K562 (cell line): ENCODE data around the gene MAGEB18. TPM values are rescaled to one million over a fixed set of nuclear protein-coding genes. Genes with fewer than 3 reads are reported as not detected.

Experiments
- ATAC-seq: fragments of 200-7000 bp; cut with Tn5 transposase; 3 replicates; pipeline ENCODE4 v1.9.1; 2020; ENCODE audit warnings: moderate library complexity
- Bru-seq: library from RNA; stranded (reverse); fragments of 400-500 nt; gene quantifications from one replicate; lab custom pipeline; 2021; lab: Mats Ljungman, UMichigan
- BruChase-seq, 2 experiments: library from RNA; stranded (reverse); fragments of 400-500 nt; gene quantifications; one replicate each; lab custom pipeline; 2021; lab: Mats Ljungman, UMichigan
- BruUV-seq: library from RNA; stranded (reverse); fragments of 400-500 nt; replicated peaks from 2 replicates; lab custom pipeline; 2021; lab: Mats Ljungman, UMichigan
- CTCF ChIA-PET: fragments of 300-600 bp; formaldehyde crosslinking; extraction: SDS; loops from one replicate; lab custom pipeline; 2021; ENCODE audit warnings: low intra/inter-chr PET ratio; lab: Yijun Ruan, JAX
- POLR2A ChIA-PET: fragments of 300-600, 350-650 bp; sonication (Branson Sonifier 250); formaldehyde crosslinking; extraction: SDS; loops from one replicate; lab custom pipeline; 2021; ENCODE audit warnings: antibody characterized with exemption, inconsistent platforms; lab: Yijun Ruan, JAX
- DNase-seq, 4 experiments: peaks; one replicate each; pipeline versions ENCODE4 v3.0.0 to v3.0.0-alpha.2; 2011 to 2018; ENCODE audit warnings: low spot score in 3 of 4, mixed read lengths in 3 of 4; ENCODE audit errors: extremely low read depth in 1 of 4
- FAIRE-seq: peaks from 2 replicates; lab custom pipeline; 2011; peaks lifted over from hg19 to GRCh38; lab: Jason Lieb, UNC
- H2AFZ ChIP-seq: 2 replicates; pipeline ENCODE4 v1.6.0; 2011; ENCODE audit warnings: low read depth, low read length, control low read depth, inconsistent platforms
- H3K27ac ChIP-seq: fragments of 200-600 bp; 3 replicates; pipeline ENCODE4 v1.8.0; 2011; ENCODE audit warnings: low read depth, mild to moderate bottlenecking, control low read depth, inconsistent platforms, low read length, moderate library complexity, mixed read lengths; ENCODE audit errors: extremely low read depth
- H3K27me3 ChIP-seq, 2 experiments: fragments of 300-600 bp in 1 of 2; 2 replicates in 1 of 2; 3 replicates in 1 of 2; pipeline versions ENCODE4 v1.6.0 to v1.8.0; 2011; ENCODE audit warnings: inconsistent platforms in 2 of 2, low read length in 2 of 2, mild to moderate bottlenecking in 1 of 2, mixed read lengths in 1 of 2, moderate library complexity in 1 of 2; ENCODE audit not compliant: control insufficient read depth in 2 of 2, insufficient read depth in 2 of 2
- H3K36me3 ChIP-seq: fragments of 300-600 bp; 3 replicates; pipeline ENCODE4 v1.8.0; 2011; ENCODE audit warnings: mild to moderate bottlenecking, low read length, inconsistent platforms; ENCODE audit not compliant: control insufficient read depth, insufficient read depth
- H3K4me1 ChIP-seq, 2 experiments: fragments of 200-600 bp in 1 of 2; replicated peaks in 1 of 2; 2 replicates in 1 of 2; 3 replicates in 1 of 2; pipeline versions ENCODE4 v1.5.1 to v1.8.0; 2011; ENCODE audit warnings: inconsistent platforms in 2 of 2, low read length in 2 of 2, mild to moderate bottlenecking in 1 of 2, mixed read lengths in 1 of 2, moderate library complexity in 1 of 2; ENCODE audit not compliant: control insufficient read depth in 2 of 2, insufficient read depth in 2 of 2
- H3K4me2 ChIP-seq: 2 replicates; pipeline ENCODE4 v1.6.1; 2011; ENCODE audit warnings: low read length, control low read depth, inconsistent platforms, mixed read lengths; ENCODE audit not compliant: insufficient read depth
- H3K4me3 ChIP-seq: fragments of 200-600 bp; sonication (generic), shearing (Covaris generic); 2 replicates; pipeline ENCODE4 v1.5.1; 2016; ENCODE audit warnings: control low read depth, inconsistent platforms
- H3K79me2 ChIP-seq: fragments of 200-600 bp; 3 replicates; pipeline ENCODE4 v1.8.0; 2011; ENCODE audit warnings: low read length, inconsistent platforms; ENCODE audit not compliant: control insufficient read depth, insufficient read depth
- H3K9ac ChIP-seq, 2 experiments: 2 replicates each; pipeline versions ENCODE4 v1.6.0 to v1.6.1; 2011; ENCODE audit warnings: low read depth in 2 of 2, low read length in 2 of 2, control low read depth in 1 of 2, inconsistent platforms in 1 of 2, mild to moderate bottlenecking in 1 of 2, mixed read lengths in 1 of 2; ENCODE audit not compliant: insufficient read depth in 1 of 2
- H3K9me1 ChIP-seq: one replicate; pipeline ENCODE4 v1.6.0; 2011; ENCODE audit warnings: inconsistent platforms, mild to moderate bottlenecking, low read length, moderate library complexity; ENCODE audit not compliant: control insufficient read depth, insufficient read depth
- H3K9me3 ChIP-seq: replicated peaks from 2 replicates; pipeline ENCODE4 v1.5.1; 2011; ENCODE audit warnings: low read depth, low read length, inconsistent platforms; ENCODE audit not compliant: control insufficient read depth, insufficient read depth
- H4K20me1 ChIP-seq: replicated peaks from 2 replicates; pipeline ENCODE4 v1.6.1; 2011; ENCODE audit warnings: low read length, inconsistent platforms, mixed read lengths; ENCODE audit not compliant: control insufficient read depth, insufficient read depth
- CCAR2 ChIP-seq: fragments of 200-400 bp; formaldehyde crosslinking; IDR thresholded peaks from 2 replicates; pipeline ENCODE4 v1.6.1; 2017; ENCODE audit warnings: mild to moderate bottlenecking, low read depth, low read length
- CXXC5 ChIP-seq: fragments of 250-450 bp; sonication (Bioruptor Pico); IDR thresholded peaks from 2 replicates; pipeline ENCODE4 v1.8.0; 2022; ENCODE audit warnings: inconsistent platforms, mild to moderate bottlenecking, moderate library complexity
- HDAC1 ChIP-seq, 2 experiments: fragments of 450-650 bp; IDR thresholded peaks; 2 replicates each; pipeline ENCODE4 v1.6.1; 2016 to 2017; ENCODE audit warnings: inconsistent platforms in 1 of 2, mild to moderate bottlenecking in 1 of 2, moderate library complexity in 1 of 2
- HDGF ChIP-seq: fragments of 450-650 bp; IDR thresholded peaks from 2 replicates; pipeline ENCODE4 v1.6.1; 2016
- HNRNPK ChIP-seq: fragments of 200-400 bp; formaldehyde crosslinking; IDR thresholded peaks from one replicate; pipeline ENCODE4 v1.6.1; 2018; ENCODE audit warnings: mild to moderate bottlenecking, low read depth, low read length; ENCODE audit not compliant: poor library complexity, severe bottlenecking
- NR1H2 ChIP-seq: sonication (generic); formaldehyde crosslinking; IDR thresholded peaks from 2 replicates; pipeline ENCODE4 v1.4.0; 2020; ENCODE audit warnings: mild to moderate bottlenecking, missing genetic modification reagents
- ZFP1 ChIP-seq: fragments of 450-650 bp; formaldehyde crosslinking; IDR thresholded peaks from 2 replicates; pipeline ENCODE4 v1.4.0; 2020; ENCODE audit warnings: mild to moderate bottlenecking, mixed read lengths
- ZNF347 ChIP-seq: fragments of 450-650 bp; formaldehyde crosslinking; IDR thresholded peaks from 2 replicates; pipeline ENCODE4 v1.4.0; 2020; ENCODE audit warnings: low read depth, mild to moderate bottlenecking, moderate library complexity
- WGBS: fragments of 100-300 bp; shearing (Covaris generic); methylation state at CpG from one replicate; pipeline ENCODE4 v1.1.6; 2016; ENCODE audit warnings: low coverage, mixed read lengths; ENCODE audit not compliant: insufficient coverage; ENCODE audit errors: missing lambda C conversion rate; 5-methylcytosine and 5-hydroxymethylcytosine counted together
- in situ Hi-C: fragments of 300-500 bp; cut with MboI; formaldehyde crosslinking; loops from 4 replicates; pipeline ENCODE4 v1.15.0; 2018; ENCODE audit warnings: inconsistent platforms, mixed read lengths
- intact Hi-C: fragments of 100-400 bp; cut with micrococcal nuclease; formaldehyde crosslinking; loops from 2 replicates; pipeline ENCODE4 v1.14.2; 2022
- long read RNA-seq, 3 experiments: library from polyadenylated mRNA in 2 of 3; library from RNA in 1 of 3; unstranded in 2 of 3; stranded (forward) in 1 of 3; transcript quantifications; one replicate each; pipeline ENCODE4 v2.0.0, GENCODE V29; 2019 to 2022
- polyA minus RNA-seq, 3 experiments: library from RNA; depleted of rRNA, polyadenylated mRNA; stranded (reverse); fragments of >200 nt; gene quantifications; 2 replicates each; pipeline ENCODE4 v1.2.3, GENCODE V29; 2011
- polyA plus RNA-seq, 8 experiments: library from polyadenylated mRNA; depleted of rRNA in 4 of 8; stranded (reverse) in 5 of 8; unstranded in 3 of 8; fragments of >200 nt; fragmentation: Nextera tagmentation in 2 of 8; fragmentation: Illumina TruSeq in 1 of 8; extraction: Ambion mirVana in 2 of 8; extraction: Trizol in 1 of 8; gene quantifications; 2 replicates each; pipeline versions ENCODE4 v1.2.1 to v1.2.3, GENCODE V29; 2011 to 2014; ENCODE audit warnings: inconsistent platforms in 1 of 8, missing spikeins in 1 of 8
- total RNA-seq, 7 experiments: library from RNA; depleted of rRNA in 6 of 7; stranded (reverse); fragments of >200 nt in 6 of 7; fragmentation: Illumina TruSeq in 2 of 7; extraction: Trizol in 2 of 7; gene quantifications; 2 replicates each; pipeline versions ENCODE4 v1.2.1 to v1.2.3, GENCODE V29; 2011 to 2021; ENCODE audit warnings: low replicate concordance in 1 of 7
- TF ChIP-seq, protein P1 (sequence below): sonication (generic); formaldehyde crosslinking; IDR thresholded peaks from 2 replicates; pipeline ENCODE4 v1.8.1; 2022; ENCODE audit warnings: missing genetic modification reagents
- TF ChIP-seq, protein P2 (sequence below): IDR thresholded peaks from 2 replicates; pipeline ENCODE4 v1.6.1; 2011; ENCODE audit not compliant: insufficient read length; ENCODE audit errors: extremely low read depth
- TF ChIP-seq, protein P3 (sequence below), 3 experiments: IDR thresholded peaks in 2 of 3; conservative IDR thresholded peaks in 1 of 3; 2 replicates each; pipeline ENCODE4 v1.5.1; 2011 to 2012; ENCODE audit warnings: low read length in 3 of 3, mild to moderate bottlenecking in 3 of 3, control low read depth in 2 of 3, improper control_type of control experiment in 1 of 3, inconsistent platforms in 1 of 3, low read depth in 1 of 3, mixed read lengths in 1 of 3, moderate library complexity in 1 of 3; ENCODE audit not compliant: insufficient read depth in 2 of 3

The MAGEB18 gene
- not detected in 2 replicates for total RNA-seq (2011; cell fraction: chromatin; rRNA removed; ENCODE audit: low replicate concordance)
- total RNA-seq (2011; cell fraction: nucleolus; rRNA removed) = not detected in 2 replicates
- not detected in 2 replicates for total RNA-seq (2011; cell fraction: nucleoplasm; rRNA removed)
- total RNA-seq (2014; rRNA removed) (not detected in 2 replicates), total RNA-seq (2014; rRNA removed; fragmentation: Illumina TruSeq; extraction: Trizol) (not detected in 2 replicates), total RNA-seq (2015; rRNA removed; fragmentation: Illumina TruSeq; extraction: Trizol) (not detected in 2 replicates), total RNA-seq (2021) (not detected in 2 replicates), polyA plus RNA-seq (2011; rRNA removed) (not detected in 2 replicates), polyA plus RNA-seq (2014; fragmentation: Illumina TruSeq; extraction: Trizol) (not detected in 2 replicates), polyA plus RNA-seq (2014; fragmentation: Nextera tagmentation; extraction: Ambion mirVana) (not detected), polyA plus RNA-seq (2014; rRNA removed) (not detected in 2 replicates), polyA minus RNA-seq (2011; rRNA and poly(A)+ RNA removed) (not detected in 2 replicates), Bru-seq, nascent RNA (not detected), BruChase-seq, experiment 1, labeled RNA remaining after a 2-hour chase (not detected), BruChase-seq, experiment 2, labeled RNA remaining after a 6-hour chase (not detected)
- polyA plus RNA-seq (2011; cell fraction: cytosol; rRNA removed) = not detected in 2 replicates
- not detected in 2 replicates for polyA plus RNA-seq (2011; cell fraction: nucleus; rRNA removed)
- 0.10 TPM in 1 of 2 replicates, not detected in the other for polyA plus RNA-seq (2012)
- not detected in 2 replicates for polyA minus RNA-seq (2011; cell fraction: cytosol; rRNA and poly(A)+ RNA removed)
- not detected in 2 replicates for polyA minus RNA-seq (2011; cell fraction: nucleus; rRNA and poly(A)+ RNA removed)
- long read RNA-seq, experiment 1 = 0 reads
- long read RNA-seq, experiment 2 = 0 reads
- long read RNA-seq, experiment 3 = 0 reads

DNA sequence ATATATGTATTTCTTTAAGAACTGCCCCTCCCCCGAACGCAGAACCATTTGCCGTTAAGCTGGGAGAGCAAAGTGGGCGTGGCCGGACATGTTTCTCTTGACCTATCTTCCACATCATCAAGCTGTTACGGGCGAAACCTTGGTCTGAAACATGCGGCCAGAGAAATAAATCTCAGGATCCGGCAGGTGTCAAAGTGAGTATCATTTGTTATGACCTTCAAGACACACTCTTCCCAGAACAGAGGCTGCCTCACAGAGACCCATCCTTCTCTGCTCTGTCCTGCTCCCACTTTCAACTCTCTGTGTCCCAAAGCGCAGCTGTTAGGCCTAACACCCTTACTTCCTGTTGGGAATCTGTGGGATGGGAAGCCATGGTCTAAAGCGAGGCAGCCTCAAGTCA, at the start of gene MAGEB18:
MAGEB18 (plus strand) TSS at position 70 of the 400 bp plus-strand sequence. CDS start 643 bp downstream, outside the sequence.
- DNase-seq (no peak), ATAC-seq (no peak), FAIRE-seq (no peak)
- Histone ChIP-seq H3K9me3 (no peaks in the 10 kb centered on the region), H3K27me3 (no peaks in the 10 kb centered on the region), H4K20me1 (no peaks in the 10 kb centered on the region), H3K4me1 (no peaks in the 10 kb centered on the region), H3K79me2 (no peaks in the 10 kb centered on the region), H3K4me2 (no peak within 1 kb of the TSS), H3K36me3 (no peaks in the 10 kb centered on the region), H3K4me3 (no peak within 1 kb of the TSS), H2AFZ (no peak within 1 kb of the TSS), H3K9ac (no peak within 1 kb of the TSS), H3K27ac (no peak within 1 kb of the TSS), H3K9me1 (no peaks in the 10 kb centered on the region)
- POLR2A ChIA-PET = no interaction called here
- WGBS = 6% methylated on average over 6 of the region's 11 CpGs
- CTCF ChIA-PET = no interaction called here
- TF ChIP-seq, protein P1, sequence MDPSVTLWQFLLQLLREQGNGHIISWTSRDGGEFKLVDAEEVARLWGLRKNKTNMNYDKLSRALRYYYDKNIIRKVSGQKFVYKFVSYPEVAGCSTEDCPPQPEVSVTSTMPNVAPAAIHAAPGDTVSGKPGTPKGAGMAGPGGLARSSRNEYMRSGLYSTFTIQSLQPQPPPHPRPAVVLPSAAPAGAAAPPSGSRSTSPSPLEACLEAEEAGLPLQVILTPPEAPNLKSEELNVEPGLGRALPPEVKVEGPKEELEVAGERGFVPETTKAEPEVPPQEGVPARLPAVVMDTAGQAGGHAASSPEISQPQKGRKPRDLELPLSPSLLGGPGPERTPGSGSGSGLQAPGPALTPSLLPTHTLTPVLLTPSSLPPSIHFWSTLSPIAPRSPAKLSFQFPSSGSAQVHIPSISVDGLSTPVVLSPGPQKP (CRISPR knock-in tag) = no peak
- TF ChIP-seq NR1H2 (no peak), HDAC1 (IDR thresholded peaks at IDR 0.05) (no peak), ZFP1 (CRISPR knock-in tag) (no peak), HDGF (no peak), CCAR2 (no peak), ZNF347 (CRISPR knock-in tag) (no peak), HNRNPK (no peak), CXXC5 (no peak)
- TF ChIP-seq, protein P2, sequence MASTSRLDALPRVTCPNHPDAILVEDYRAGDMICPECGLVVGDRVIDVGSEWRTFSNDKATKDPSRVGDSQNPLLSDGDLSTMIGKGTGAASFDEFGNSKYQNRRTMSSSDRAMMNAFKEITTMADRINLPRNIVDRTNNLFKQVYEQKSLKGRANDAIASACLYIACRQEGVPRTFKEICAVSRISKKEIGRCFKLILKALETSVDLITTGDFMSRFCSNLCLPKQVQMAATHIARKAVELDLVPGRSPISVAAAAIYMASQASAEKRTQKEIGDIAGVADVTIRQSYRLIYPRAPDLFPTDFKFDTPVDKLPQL = no peak
- TF ChIP-seq, protein P3, sequence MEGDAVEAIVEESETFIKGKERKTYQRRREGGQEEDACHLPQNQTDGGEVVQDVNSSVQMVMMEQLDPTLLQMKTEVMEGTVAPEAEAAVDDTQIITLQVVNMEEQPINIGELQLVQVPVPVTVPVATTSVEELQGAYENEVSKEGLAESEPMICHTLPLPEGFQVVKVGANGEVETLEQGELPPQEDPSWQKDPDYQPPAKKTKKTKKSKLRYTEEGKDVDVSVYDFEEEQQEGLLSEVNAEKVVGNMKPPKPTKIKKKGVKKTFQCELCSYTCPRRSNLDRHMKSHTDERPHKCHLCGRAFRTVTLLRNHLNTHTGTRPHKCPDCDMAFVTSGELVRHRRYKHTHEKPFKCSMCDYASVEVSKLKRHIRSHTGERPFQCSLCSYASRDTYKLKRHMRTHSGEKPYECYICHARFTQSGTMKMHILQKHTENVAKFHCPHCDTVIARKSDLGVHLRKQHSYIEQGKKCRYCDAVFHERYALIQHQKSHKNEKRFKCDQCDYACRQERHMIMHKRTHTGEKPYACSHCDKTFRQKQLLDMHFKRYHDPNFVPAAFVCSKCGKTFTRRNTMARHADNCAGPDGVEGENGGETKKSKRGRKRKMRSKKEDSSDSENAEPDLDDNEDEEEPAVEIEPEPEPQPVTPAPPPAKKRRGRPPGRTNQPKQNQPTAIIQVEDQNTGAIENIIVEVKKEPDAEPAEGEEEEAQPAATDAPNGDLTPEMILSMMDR (IDR thresholded peaks at IDR 0.05 in 2 of 3, conservative IDR thresholded peaks at IDR 0.05 in 1 of 3; ENCODE audit: insufficient read depth in 2 of 3, low read depth in 1 of 3, low read length in 3 of 3) = no peak
- intact Hi-C loops (no loop called here), in situ Hi-C loops (no loop called here)
- no TSS peak for BruUV-seq
